Measurements from ENCODE around the gene TGFBI.

TGFBI gene

GRCh38 chr5:135993335-135993879 is 35.4 kb upstream of the TGFBI start:
- Histone ChIP-seq H3K9me3 (ENCODE audit: control insufficient read depth in 1 of 2, low read length in 2 of 2) (no peaks in the 10 kb centered on the region), H3K4me3 (ENCODE audit: low read depth in 1 of 2, low read length in 2 of 2) (no peak overlapping the region), H3K27ac (ENCODE audit: low read length) (peak overlapping the region; percentile 7), H3K4me1 (ENCODE audit: control insufficient read depth in 1 of 2, insufficient read depth in 2 of 2, low read length in 2 of 2) (peaks cover 0 to 18% of the 10 kb centered on the region in 2 donors), H3K27me3 (ENCODE audit: low read depth, low read length) (no peaks in the 10 kb centered on the region), H3K36me3 (ENCODE audit: control insufficient read depth in 1 of 2, insufficient read depth in 2 of 2, low read length in 2 of 2) (peaks cover 0 to 4% of the 10 kb centered on the region in 2 donors)

DNA sequence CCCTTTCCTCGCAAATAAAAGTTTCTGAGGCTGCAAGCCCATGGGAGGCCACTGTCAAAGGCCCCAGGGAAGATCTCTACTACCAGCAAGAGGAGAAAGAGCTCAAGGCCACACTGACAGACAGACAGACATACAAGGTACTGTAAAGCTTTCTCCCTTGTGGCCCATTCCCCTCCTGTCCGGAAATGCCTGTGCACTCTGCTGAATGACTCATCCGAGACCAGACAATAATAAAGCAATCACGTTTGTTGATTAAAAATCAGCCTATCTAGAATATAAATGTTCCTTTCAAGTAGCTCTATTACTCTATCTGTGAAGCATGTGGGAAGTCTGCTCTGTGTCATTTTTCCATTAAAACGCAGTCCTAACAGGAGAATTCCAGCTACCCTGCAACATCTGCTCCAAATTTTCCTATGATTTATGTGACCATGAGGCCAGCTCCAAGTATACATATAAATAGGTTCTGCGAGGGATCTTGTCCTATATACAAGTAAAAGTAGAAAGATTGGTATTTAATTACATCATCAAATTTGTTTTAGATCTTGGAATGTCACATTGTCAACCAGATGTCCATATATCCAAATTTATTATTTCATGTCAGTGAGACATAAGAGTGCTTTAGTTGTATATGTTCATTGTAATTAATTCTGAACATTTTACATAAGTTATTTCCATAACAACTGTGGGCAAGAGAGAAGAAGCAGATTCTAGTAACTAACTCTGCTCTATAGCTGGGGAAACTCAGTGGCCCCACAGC is 34.7 kb upstream of the TGFBI start:
- no peaks in the 10 kb centered on the region for H3K9me3 ChIP-seq (ENCODE audit: control insufficient read depth in 1 of 2, low read length in 2 of 2)
- peak overlapping the region; percentile 7 for H3K27ac ChIP-seq (ENCODE audit: low read length)
- peaks cover 0 to 4% of the 10 kb centered on the region in 2 donors for H3K36me3 ChIP-seq (ENCODE audit: control insufficient read depth in 1 of 2, insufficient read depth in 2 of 2, low read length in 2 of 2)
- H3K4me3 ChIP-seq (ENCODE audit: low read depth in 1 of 2, low read length in 2 of 2): no peak overlapping the region
- no peaks in the 10 kb centered on the region for H3K27me3 ChIP-seq (ENCODE audit: low read depth, low read length)
- peaks cover 0 to 18% of the 10 kb centered on the region in 2 donors for H3K4me1 ChIP-seq (ENCODE audit: control insufficient read depth in 1 of 2, insufficient read depth in 2 of 2, low read length in 2 of 2)

- Histone ChIP-seq H3K4me3 (ENCODE audit: low read depth in 1 of 2, low read length in 2 of 2) (no peak overlapping the region), H3K9me3 (ENCODE audit: control insufficient read depth in 1 of 2, low read length in 2 of 2) (no peaks in the 10 kb centered on the region), H3K27ac (ENCODE audit: low read length) (no peak overlapping the region), H3K27me3 (ENCODE audit: low read depth, low read length) (no peaks in the 10 kb centered on the region), H3K36me3 (ENCODE audit: control insufficient read depth in 1 of 2, insufficient read depth in 2 of 2, low read length in 2 of 2) (peaks cover 0 to 4% of the 10 kb centered on the region in 2 donors), H3K4me1 (ENCODE audit: control insufficient read depth in 1 of 2, insufficient read depth in 2 of 2, low read length in 2 of 2) (peaks cover 0 to 18% of the 10 kb centered on the region in 2 donors)
Measured at GRCh38 chr5:135995976-135996375, 32.8 kb upstream of the TGFBI start.

DNA sequence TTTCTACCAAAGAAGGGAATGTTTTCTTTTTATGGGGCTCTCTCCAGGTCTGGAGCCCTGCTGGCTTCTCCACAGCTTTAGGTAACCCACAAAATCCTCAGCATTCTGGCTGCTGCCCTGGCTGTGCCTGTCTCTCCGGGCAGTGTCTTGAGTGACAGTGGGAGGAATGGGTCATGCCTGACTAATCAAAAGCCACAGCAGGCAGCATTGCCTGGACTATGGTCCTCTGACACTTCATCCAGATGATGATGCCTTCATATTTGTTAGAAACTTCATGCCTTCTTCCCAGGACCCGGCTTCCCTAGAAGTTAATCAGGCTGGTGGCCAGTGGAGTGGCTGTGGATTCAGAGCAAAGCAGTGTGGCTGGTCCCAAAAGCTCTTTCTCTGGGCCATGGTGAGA is 32.2 kb upstream of the TGFBI start:
- H3K9me3 ChIP-seq (ENCODE audit: control insufficient read depth in 1 of 2, low read length in 2 of 2): no peaks in the 10 kb centered on the region
- H3K27me3 ChIP-seq (ENCODE audit: low read depth, low read length): no peaks in the 10 kb centered on the region
- H3K4me3 ChIP-seq (ENCODE audit: low read depth in 1 of 2, low read length in 2 of 2): no peak overlapping the region
- H3K36me3 ChIP-seq (ENCODE audit: control insufficient read depth in 1 of 2, insufficient read depth in 2 of 2, low read length in 2 of 2): peaks cover 0 to 4% of the 10 kb centered on the region in 2 donors
- peaks cover under 1 to 18% of the 10 kb centered on the region in 2 donors for H3K4me1 ChIP-seq (ENCODE audit: control insufficient read depth in 1 of 2, insufficient read depth in 2 of 2, low read length in 2 of 2)
- no peak overlapping the region for H3K27ac ChIP-seq (ENCODE audit: low read length)

DNA sequence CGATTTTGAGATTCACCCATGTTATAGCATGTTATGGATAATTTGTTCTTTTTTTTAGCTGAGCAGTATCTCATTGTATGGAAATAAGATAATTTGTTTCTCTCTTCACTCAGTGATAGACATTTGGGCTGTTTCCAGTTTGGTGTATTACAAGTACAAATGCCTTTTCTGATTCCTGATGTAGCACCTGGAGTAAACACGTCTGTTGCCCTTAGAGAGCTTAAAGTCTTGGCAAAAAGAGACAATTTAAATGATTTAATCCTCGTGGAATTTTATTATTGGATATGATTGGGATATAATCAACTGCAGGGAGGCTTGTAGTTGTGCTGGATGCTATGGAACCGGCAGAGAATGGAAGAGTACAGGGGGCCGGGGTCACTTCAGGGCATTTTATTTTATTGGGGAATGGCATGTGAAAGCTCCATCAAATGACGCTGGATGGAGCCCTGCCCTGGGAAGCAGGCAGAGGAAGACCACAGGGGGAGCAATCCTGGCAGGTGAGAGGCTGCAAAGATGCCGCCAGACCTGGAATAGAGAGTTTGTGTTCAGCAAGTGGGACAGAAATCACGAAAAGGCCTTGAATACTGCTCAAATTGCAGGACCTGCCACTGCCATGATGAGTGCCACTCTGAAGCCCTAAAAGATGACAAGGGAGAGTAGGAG is 31.0 kb upstream of the TGFBI start:
- Histone ChIP-seq H3K4me3 (ENCODE audit: low read depth in 1 of 2, low read length in 2 of 2) (no peak overlapping the region), H3K27me3 (ENCODE audit: low read depth, low read length) (no peaks in the 10 kb centered on the region), H3K9me3 (ENCODE audit: control insufficient read depth in 1 of 2, low read length in 2 of 2) (no peaks in the 10 kb centered on the region), H3K36me3 (ENCODE audit: control insufficient read depth in 1 of 2, insufficient read depth in 2 of 2, low read length in 2 of 2) (peaks cover 0 to 4% of the 10 kb centered on the region in 2 donors), H3K4me1 (ENCODE audit: control insufficient read depth in 1 of 2, insufficient read depth in 2 of 2, low read length in 2 of 2) (peaks cover 6 to 18% of the 10 kb centered on the region in 2 donors), H3K27ac (ENCODE audit: low read length) (no peak overlapping the region)

DNA sequence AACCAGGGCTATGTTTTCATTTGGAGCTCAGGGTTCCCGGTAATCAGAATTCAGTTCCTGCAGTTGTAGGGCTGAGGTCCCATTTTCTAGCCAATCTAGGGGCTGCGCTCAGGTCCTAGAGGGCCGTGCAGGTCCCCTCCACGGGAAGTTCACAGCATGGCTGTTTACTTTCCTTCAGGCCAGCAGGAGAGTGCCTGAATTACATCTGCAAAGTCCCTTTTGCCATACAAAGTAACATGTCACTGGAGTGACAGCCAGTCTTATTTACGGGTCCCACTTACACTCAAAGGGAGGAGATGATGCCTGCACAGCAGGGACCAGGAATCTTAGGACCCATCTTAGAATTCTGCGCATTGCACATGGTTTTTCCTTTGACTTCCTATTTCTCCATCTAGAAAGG is 29.9 kb upstream of the TGFBI start:
- Histone ChIP-seq H3K9me3 (ENCODE audit: control insufficient read depth in 1 of 2, low read length in 2 of 2) (no peaks in the 10 kb centered on the region), H3K27ac (ENCODE audit: low read length) (no peak overlapping the region), H3K4me1 (ENCODE audit: control insufficient read depth in 1 of 2, insufficient read depth in 2 of 2, low read length in 2 of 2) (peaks cover 6 to 18% of the 10 kb centered on the region in 2 donors)

GRCh38 chr5:135999406-136000139 is 29.2 kb upstream of the TGFBI start:
- H3K27ac ChIP-seq (ENCODE audit: low read length): no peak overlapping the region
- H3K27me3 ChIP-seq (ENCODE audit: low read depth, low read length): no peaks in the 10 kb centered on the region

More for the DNA sequence above, 29.9 kb upstream of the TGFBI start:
- H3K4me3 ChIP-seq (ENCODE audit: low read depth in 1 of 2, low read length in 2 of 2): no peak overlapping the region
- H3K27me3 ChIP-seq (ENCODE audit: low read depth, low read length): no peaks in the 10 kb centered on the region
- H3K36me3 ChIP-seq (ENCODE audit: control insufficient read depth in 1 of 2, insufficient read depth in 2 of 2, low read length in 2 of 2): no peaks in the 10 kb centered on the region

GRCh38 chr5:136000147-136000546 is 28.6 kb upstream of the TGFBI start:
- Histone ChIP-seq H3K9me3 (ENCODE audit: control insufficient read depth in 1 of 2, low read length in 2 of 2) (no peaks in the 10 kb centered on the region), H3K4me1 (ENCODE audit: control insufficient read depth in 1 of 2, insufficient read depth in 2 of 2, low read length in 2 of 2) (peaks cover 6 to 8% of the 10 kb centered on the region in 2 donors), H3K27ac (ENCODE audit: low read length) (no peak overlapping the region), H3K4me3 (ENCODE audit: low read depth in 1 of 2, low read length in 2 of 2) (no peak overlapping the region), H3K27me3 (ENCODE audit: low read depth, low read length) (no peaks in the 10 kb centered on the region), H3K36me3 (ENCODE audit: control insufficient read depth in 1 of 2, insufficient read depth in 2 of 2, low read length in 2 of 2) (no peaks in the 10 kb centered on the region)

More at GRCh38 chr5:135999406-136000139, 29.2 kb upstream of the TGFBI start:
- no peaks in the 10 kb centered on the region for H3K36me3 ChIP-seq (ENCODE audit: control insufficient read depth in 1 of 2, insufficient read depth in 2 of 2, low read length in 2 of 2)
- peaks cover 6 to 12% of the 10 kb centered on the region in 2 donors for H3K4me1 ChIP-seq (ENCODE audit: control insufficient read depth in 1 of 2, insufficient read depth in 2 of 2, low read length in 2 of 2)
- H3K9me3 ChIP-seq (ENCODE audit: control insufficient read depth in 1 of 2, low read length in 2 of 2): no peaks in the 10 kb centered on the region
- no peak overlapping the region for H3K4me3 ChIP-seq (ENCODE audit: low read depth in 1 of 2, low read length in 2 of 2)

DNA sequence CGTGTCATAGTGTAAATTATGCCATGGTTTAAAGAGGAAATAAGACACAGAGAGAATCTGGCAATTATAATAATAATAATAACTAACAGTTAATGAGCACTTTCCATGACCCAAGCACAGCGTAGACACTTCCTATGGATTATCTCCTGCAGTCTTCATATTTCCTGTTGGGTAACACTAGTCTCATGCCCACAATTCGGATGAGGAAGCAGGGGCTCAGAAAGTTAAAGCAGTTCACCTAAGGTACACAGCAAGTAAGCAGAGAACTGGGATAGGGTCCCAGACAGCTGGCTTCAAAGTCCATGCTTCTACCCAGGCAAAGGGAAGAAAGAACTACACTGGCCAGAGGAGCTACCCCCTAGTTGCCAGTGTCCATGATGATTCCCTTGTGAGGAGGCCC is 27.9 kb upstream of the TGFBI start:
- Histone ChIP-seq H3K27ac (ENCODE audit: low read length) (no peak overlapping the region), H3K4me1 (ENCODE audit: control insufficient read depth in 1 of 2, insufficient read depth in 2 of 2, low read length in 2 of 2) (peaks cover 6 to 8% of the 10 kb centered on the region in 2 donors), H3K4me3 (ENCODE audit: low read depth in 1 of 2, low read length in 2 of 2) (no peak overlapping the region)

DNA sequence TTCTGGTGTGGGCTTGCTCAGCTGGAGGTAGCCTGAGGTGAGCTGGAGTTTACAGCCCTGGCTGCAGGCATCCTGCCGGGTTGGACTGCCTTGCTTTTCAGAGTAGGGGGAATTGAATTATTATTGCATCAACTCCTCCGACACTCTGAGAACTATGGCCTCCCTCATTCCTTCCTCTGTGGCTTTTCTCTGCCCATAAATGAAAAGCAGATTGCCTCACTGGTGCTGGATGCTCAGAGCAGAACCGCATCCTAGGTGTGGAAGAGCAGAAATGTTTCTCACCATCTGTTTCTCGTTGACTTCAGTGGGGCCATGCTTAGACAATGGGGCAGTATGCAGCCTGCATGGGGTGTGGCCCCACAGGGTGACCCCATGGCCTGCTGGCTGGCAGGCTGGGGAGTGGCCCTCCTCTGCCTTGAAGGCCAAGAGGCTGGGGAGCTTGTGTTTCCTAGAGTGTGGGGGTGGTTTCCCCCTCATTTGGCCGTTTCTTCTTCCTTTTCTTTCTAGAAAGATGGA is 27.3 kb upstream of the TGFBI start:
- H3K27ac ChIP-seq (ENCODE audit: low read length): no peak overlapping the region
- no peaks in the 10 kb centered on the region for H3K9me3 ChIP-seq (ENCODE audit: control insufficient read depth in 1 of 2, low read length in 2 of 2)
- H3K27me3 ChIP-seq (ENCODE audit: low read depth, low read length): no peaks in the 10 kb centered on the region
- peaks cover 3 to 9% of the 10 kb centered on the region in 2 donors for H3K4me1 ChIP-seq (ENCODE audit: control insufficient read depth in 1 of 2, insufficient read depth in 2 of 2, low read length in 2 of 2)
- no peak overlapping the region for H3K4me3 ChIP-seq (ENCODE audit: low read depth in 1 of 2, low read length in 2 of 2)
- H3K36me3 ChIP-seq (ENCODE audit: control insufficient read depth in 1 of 2, insufficient read depth in 2 of 2, low read length in 2 of 2): no peaks in the 10 kb centered on the region

More for the DNA sequence above, 27.9 kb upstream of the TGFBI start:
- no peaks in the 10 kb centered on the region for H3K27me3 ChIP-seq (ENCODE audit: low read depth, low read length)
- H3K9me3 ChIP-seq (ENCODE audit: control insufficient read depth in 1 of 2, low read length in 2 of 2): no peaks in the 10 kb centered on the region
- no peaks in the 10 kb centered on the region for H3K36me3 ChIP-seq (ENCODE audit: control insufficient read depth in 1 of 2, insufficient read depth in 2 of 2, low read length in 2 of 2)

GRCh38 chr5:136004436-136004835 is 24.4 kb upstream of the TGFBI start:
- Histone ChIP-seq H3K4me3 (ENCODE audit: low read depth in 1 of 2, low read length in 2 of 2) (no peak overlapping the region), H3K4me1 (ENCODE audit: control insufficient read depth in 1 of 2, insufficient read depth in 2 of 2, low read length in 2 of 2) (peaks cover 4 to 13% of the 10 kb centered on the region in 2 donors), H3K27ac (ENCODE audit: low read length) (no peak overlapping the region), H3K9me3 (ENCODE audit: control insufficient read depth in 1 of 2, low read length in 2 of 2) (no peaks in the 10 kb centered on the region), H3K27me3 (ENCODE audit: low read depth, low read length) (no peaks in the 10 kb centered on the region), H3K36me3 (ENCODE audit: control insufficient read depth in 1 of 2, insufficient read depth in 2 of 2, low read length in 2 of 2) (peaks cover 0 to 3% of the 10 kb centered on the region in 2 donors)

All from muscle layer of duodenum (tissue), 2 donors.